HEK293 (cell line): ENCODE measurements around the gene PNMA6F.

Source experiments
- CTCF ChIA-PET: fragments of 350-600 bp; formaldehyde crosslinking; extraction: SDS; loops from one replicate; lab custom pipeline; 2021; ENCODE audit warnings: antibody characterized with exemption; lab: Yijun Ruan, JAX
- POLR2A ChIA-PET: fragments of 300-600 bp; formaldehyde crosslinking; extraction: SDS; loops from one replicate; lab custom pipeline; 2020; ENCODE audit warnings: antibody characterized with exemption, inconsistent platforms; lab: Yijun Ruan, JAX
- H3K27ac ChIP-seq: fragments of 200-500 bp; sonication (Bioruptor generic); 2 replicates; pipeline ENCODE4 v1.5.1; 2014; ENCODE audit warnings: low read depth, low read length, control low read depth, inconsistent platforms; ENCODE audit errors: extremely low read depth
- H3K36me3 ChIP-seq, 2 experiments: fragments of 200-500 bp in 1 of 2; sonication (Bioruptor generic) in 1 of 2; 1 replicate in 1 of 2; 2 replicates in 1 of 2; pipeline ENCODE4 v1.5.1; 2014 to 2017; ENCODE audit warnings: inconsistent platforms in 2 of 2, low read length in 2 of 2; ENCODE audit not compliant: control insufficient read depth in 2 of 2, insufficient read depth in 1 of 2
- H3K4me1 ChIP-seq: fragments of 200-500 bp; sonication (Bioruptor generic); 2 replicates; pipeline ENCODE4 v1.5.1; 2014; ENCODE audit warnings: mild to moderate bottlenecking, low read length, inconsistent platforms; ENCODE audit not compliant: control insufficient read depth, insufficient read depth
- H3K4me3 ChIP-seq: 2 replicates; pipeline ENCODE4 v1.5.1; 2011; ENCODE audit warnings: low read depth, mild to moderate bottlenecking, control low read depth, low read length, moderate library complexity
- H3K9me3 ChIP-seq: fragments of 200-500 bp; sonication (Bioruptor generic); 2 replicates; pipeline ENCODE4 v1.5.1; 2014; ENCODE audit warnings: low read depth, low read length, inconsistent platforms; ENCODE audit not compliant: control insufficient read depth, insufficient read depth
- BCL6B ChIP-seq: fragments of 450-650 bp; formaldehyde crosslinking; IDR thresholded peaks from 2 replicates; pipeline ENCODE4 v1.5.1; 2017; ENCODE audit warnings: missing biosample characterization, missing genetic modification characterization
- CTCF ChIP-seq: fragments of 450-650 bp; formaldehyde crosslinking; IDR thresholded peaks from 2 replicates; pipeline ENCODE4 v1.5.1; 2016; ENCODE audit warnings: missing biosample characterization, missing genetic modification characterization
- GLI2 ChIP-seq: fragments of 450-650 bp; formaldehyde crosslinking; IDR thresholded peaks from 2 replicates; pipeline ENCODE4; 2017; ENCODE audit warnings: missing biosample characterization, missing genetic modification characterization, low read depth, borderline replicate concordance
- GLIS2 ChIP-seq: fragments of 450-650 bp; formaldehyde crosslinking; IDR thresholded peaks from 2 replicates; pipeline ENCODE4 v1.5.1; 2016; ENCODE audit warnings: missing biosample characterization, missing genetic modification characterization
- KLF10 ChIP-seq: fragments of 450-650 bp; IDR thresholded peaks from 2 replicates; pipeline ENCODE4 v1.5.1; 2018; ENCODE audit warnings: missing biosample characterization, mild to moderate bottlenecking, missing genetic modification characterization
- PBX3 ChIP-seq: sonication (generic); formaldehyde crosslinking; IDR thresholded peaks from 2 replicates; pipeline ENCODE4 v1.8.1; 2022; ENCODE audit warnings: mild to moderate bottlenecking, moderate library complexity, missing genetic modification reagents
- SALL2 ChIP-seq: fragments of 450-650 bp; formaldehyde crosslinking; IDR thresholded peaks from 2 replicates; pipeline ENCODE4 v1.5.0; 2017; ENCODE audit warnings: missing biosample characterization, mild to moderate bottlenecking, missing genetic modification characterization, borderline replicate concordance
- ZBTB10 ChIP-seq: fragments of 450-650 bp; formaldehyde crosslinking; IDR thresholded peaks from 2 replicates; pipeline ENCODE4 v1.5.1; 2016; ENCODE audit warnings: missing biosample characterization, missing genetic modification characterization
- ZBTB20 ChIP-seq: fragments of 450-650 bp; formaldehyde crosslinking; IDR thresholded peaks from 2 replicates; pipeline ENCODE4 v1.5.1; 2016; ENCODE audit warnings: missing biosample characterization, missing genetic modification characterization
- ZBTB49 ChIP-seq: fragments of 450-650 bp; formaldehyde crosslinking; IDR thresholded peaks from 2 replicates; pipeline ENCODE4 v1.5.1; 2016; ENCODE audit warnings: missing biosample characterization, missing genetic modification characterization, low read depth
- ZBTB6 ChIP-seq: fragments of 450-650 bp; formaldehyde crosslinking; IDR thresholded peaks from 2 replicates; pipeline ENCODE4 v1.5.1; 2017; ENCODE audit warnings: missing biosample characterization, missing genetic modification characterization
- ZNF18 ChIP-seq: fragments of 450-650 bp; formaldehyde crosslinking; IDR thresholded peaks from 2 replicates; pipeline ENCODE4 v1.5.1; 2016; ENCODE audit warnings: missing biosample characterization, missing genetic modification characterization
- ZNF214 ChIP-seq: fragments of 450-650 bp; formaldehyde crosslinking; IDR thresholded peaks from 2 replicates; pipeline ENCODE4 v1.5.1; 2017; ENCODE audit warnings: missing biosample characterization, mild to moderate bottlenecking, missing genetic modification characterization, borderline replicate concordance
- ZNF239 ChIP-seq: fragments of 450-650 bp; formaldehyde crosslinking; IDR thresholded peaks from 2 replicates; pipeline ENCODE4 v1.5.1; 2016; ENCODE audit warnings: missing biosample characterization, missing genetic modification characterization
- ZNF280C ChIP-seq: fragments of 450-650 bp; formaldehyde crosslinking; IDR thresholded peaks from 2 replicates; pipeline ENCODE4 v1.5.1; 2016; ENCODE audit warnings: missing biosample characterization, missing genetic modification characterization
- ZNF394 ChIP-seq: fragments of 450-650 bp; formaldehyde crosslinking; IDR thresholded peaks from 2 replicates; pipeline ENCODE4 v1.5.1; 2016; ENCODE audit warnings: missing biosample characterization, missing genetic modification characterization, mild to moderate bottlenecking, moderate library complexity, borderline replicate concordance
- ZNF473 ChIP-seq: fragments of 450-650 bp; formaldehyde crosslinking; IDR thresholded peaks from 2 replicates; pipeline ENCODE4 v1.5.1; 2017; ENCODE audit warnings: missing biosample characterization, missing genetic modification characterization
- ZNF555 ChIP-seq: fragments of 450-650 bp; formaldehyde crosslinking; conservative IDR thresholded peaks from 2 replicates; pipeline ENCODE4 v1.5.1; 2017; ENCODE audit warnings: missing biosample characterization, mild to moderate bottlenecking, missing genetic modification characterization, inconsistent platforms
- ZNF791 ChIP-seq: fragments of 450-650 bp; formaldehyde crosslinking; IDR thresholded peaks from 2 replicates; pipeline ENCODE4 v1.5.1; 2016; ENCODE audit warnings: missing biosample characterization, missing genetic modification characterization
- ZXDB ChIP-seq: fragments of 450-650 bp; formaldehyde crosslinking; IDR thresholded peaks from 2 replicates; pipeline ENCODE4 v1.5.1; 2016; ENCODE audit warnings: missing biosample characterization, missing genetic modification characterization

PNMA6F gene

GRCh38 chrX:153333266-153333665 is 11.7 kb upstream of the PNMA6F start:
- H3K36me3 ChIP-seq: peaks cover 0 to 26% of the 10 kb centered on the region in 2 experiments; a peak in 1 of 3 replicates
- no peaks in the 10 kb centered on the region for H3K9me3 ChIP-seq
- H3K27ac ChIP-seq: no peak overlapping the region
- no peaks in the 10 kb centered on the region for H3K4me1 ChIP-seq
- H3K4me3 ChIP-seq: no peak overlapping the region
- ChIA-PET POLR2A (no interaction called here), CTCF (interaction anchor here (0.9 to 1.1 kb wide), 2 partner anchors 65 to 392 kb away, joined by 3 read pairs; no protein-coding TSS in a partner anchor)
- no peak for TF ChIP-seq ZNF473 (tag by site-specific recombination)
- TF ChIP-seq ZBTB20 (tag by site-specific recombination): no peak
- TF ChIP-seq ZBTB49 (tag by site-specific recombination): no peak
- TF ChIP-seq ZNF239: no peak
- no peak for TF ChIP-seq ZNF791 (tag by site-specific recombination)
- TF ChIP-seq GLIS2 (tag by site-specific recombination): no peak
- TF ChIP-seq ZNF555 (tag by site-specific recombination): no peak
- no peak for TF ChIP-seq CTCF (tag by site-specific recombination)
- no peak for TF ChIP-seq KLF10 (tag by site-specific recombination)
- TF ChIP-seq ZBTB6: no peak
- TF ChIP-seq BCL6B (tag by site-specific recombination): no peak
- TF ChIP-seq GLI2 (tag by site-specific recombination): no peak
- no peak for TF ChIP-seq ZXDB (tag by site-specific recombination)
- TF ChIP-seq ZNF280C (tag by site-specific recombination): no peak

GRCh38 chrX:153327561-153327960 is 6.0 kb upstream of the PNMA6F start:
- Histone ChIP-seq H3K27ac (no peak overlapping the region), H3K4me1 (no peaks in the 10 kb centered on the region), H3K36me3 (no peaks in the 10 kb centered on the region), H3K4me3 (no peak overlapping the region), H3K9me3 (no peaks in the 10 kb centered on the region)
- POLR2A ChIA-PET: no interaction called here
- CTCF ChIA-PET: no interaction called here
- no peak for TF ChIP-seq ZNF394 (tag by site-specific recombination)
- TF ChIP-seq ZNF18: no peak
- no peak for TF ChIP-seq ZBTB10
- TF ChIP-seq ZNF214 (tag by site-specific recombination): no peak
- TF ChIP-seq PBX3 (CRISPR knock-in tag): no peak
- TF ChIP-seq SALL2 (tag by site-specific recombination): no peak
